ENCODE measurements around the gene PLA2G2C.
"Not testable (repeated sequence)": the region's sequence is repeated elsewhere in the genome, so short reads cannot be mapped to it uniquely, and the experiment has no call there.

PLA2G2C gene

GRCh38 chr1:20185834-20186782 is at the start of gene PLA2G2C, which contains the start of gene UBXN10:
PLA2G2C (minus strand) TSS chr1:20186518; CDS start chr1:20177363, 9,155 bp downstream.
UBXN10 (plus strand) TSS chr1:20186096; CDS start chr1:20190562, 4,466 bp downstream.
- in situ Hi-C loops (cut with MboI; ENCODE audit: low pct_unique_long_range_greater_than_20kb, low sequenced_read_pairs, unreplicated experiment): no loop called here
- TF ChIP-seq CTCF (IDR thresholded peaks at IDR 0.05; ENCODE audit: extremely low read depth, insufficient read depth, missing control alignments): no peak
- DNase-seq (ENCODE audit: low spot score): peak; percentile 69

GRCh38 chr1:20234788-20235535 is 48.6 kb upstream of the PLA2G2C start:
- no peak for TF ChIP-seq CTCF (IDR thresholded peaks at IDR 0.05; ENCODE audit: extremely low read depth, insufficient read depth, missing control alignments)
- DNase-seq (ENCODE audit: low spot score): no peak
- in situ Hi-C loops (cut with MboI; ENCODE audit: low pct_unique_long_range_greater_than_20kb, low sequenced_read_pairs, unreplicated experiment): no loop called here

- in situ Hi-C loops (cut with MboI; ENCODE audit: low pct_unique_long_range_greater_than_20kb, low sequenced_read_pairs, unreplicated experiment): no loop called here
- TF ChIP-seq CTCF (IDR thresholded peaks at IDR 0.05; ENCODE audit: extremely low read depth, insufficient read depth, missing control alignments): no peak
- no peak for DNase-seq (ENCODE audit: low spot score)
These were observed 47.5 kb upstream of the PLA2G2C start for GRCh38 chr1:20233866-20234265.

GRCh38 chr1:20233394-20233793 is 47.1 kb upstream of the PLA2G2C start:
- peak; percentile 45 for TF ChIP-seq CTCF (IDR thresholded peaks at IDR 0.05; ENCODE audit: extremely low read depth, insufficient read depth, missing control alignments)
- DNase-seq (ENCODE audit: low spot score): peak; percentile 48
- in situ Hi-C loops (cut with MboI; ENCODE audit: low pct_unique_long_range_greater_than_20kb, low sequenced_read_pairs, unreplicated experiment): no loop called here

GRCh38 chr1:20232564-20232963 is 46.2 kb upstream of the PLA2G2C start:
- DNase-seq (ENCODE audit: low spot score); in situ Hi-C loops (cut with MboI; ENCODE audit: low pct_unique_long_range_greater_than_20kb, low sequenced_read_pairs, unreplicated experiment): not testable (repeated sequence)

- no peak for TF ChIP-seq CTCF (IDR thresholded peaks at IDR 0.05; ENCODE audit: extremely low read depth, insufficient read depth, missing control alignments)
- DNase-seq (ENCODE audit: low spot score): no peak
- in situ Hi-C loops (cut with MboI; ENCODE audit: low pct_unique_long_range_greater_than_20kb, low sequenced_read_pairs, unreplicated experiment): no loop called here
These were observed 42.9 kb upstream of the PLA2G2C start for GRCh38 chr1:20229171-20229570.
